GM18858 (cell line): Measurements from ENCODE around the gene POP7.
"Not testable (repeated sequence)": the region's sequence is repeated elsewhere in the genome, so short reads cannot be mapped to it uniquely, and the experiment has no call there.

Experiments used
- ATAC-seq: cut with Tn5 transposase; IDR thresholded peaks from one replicate; pipeline ENCODE4 v1.9.1; 2021; ENCODE audit not compliant: unreplicated experiment

The POP7 gene

DNA sequence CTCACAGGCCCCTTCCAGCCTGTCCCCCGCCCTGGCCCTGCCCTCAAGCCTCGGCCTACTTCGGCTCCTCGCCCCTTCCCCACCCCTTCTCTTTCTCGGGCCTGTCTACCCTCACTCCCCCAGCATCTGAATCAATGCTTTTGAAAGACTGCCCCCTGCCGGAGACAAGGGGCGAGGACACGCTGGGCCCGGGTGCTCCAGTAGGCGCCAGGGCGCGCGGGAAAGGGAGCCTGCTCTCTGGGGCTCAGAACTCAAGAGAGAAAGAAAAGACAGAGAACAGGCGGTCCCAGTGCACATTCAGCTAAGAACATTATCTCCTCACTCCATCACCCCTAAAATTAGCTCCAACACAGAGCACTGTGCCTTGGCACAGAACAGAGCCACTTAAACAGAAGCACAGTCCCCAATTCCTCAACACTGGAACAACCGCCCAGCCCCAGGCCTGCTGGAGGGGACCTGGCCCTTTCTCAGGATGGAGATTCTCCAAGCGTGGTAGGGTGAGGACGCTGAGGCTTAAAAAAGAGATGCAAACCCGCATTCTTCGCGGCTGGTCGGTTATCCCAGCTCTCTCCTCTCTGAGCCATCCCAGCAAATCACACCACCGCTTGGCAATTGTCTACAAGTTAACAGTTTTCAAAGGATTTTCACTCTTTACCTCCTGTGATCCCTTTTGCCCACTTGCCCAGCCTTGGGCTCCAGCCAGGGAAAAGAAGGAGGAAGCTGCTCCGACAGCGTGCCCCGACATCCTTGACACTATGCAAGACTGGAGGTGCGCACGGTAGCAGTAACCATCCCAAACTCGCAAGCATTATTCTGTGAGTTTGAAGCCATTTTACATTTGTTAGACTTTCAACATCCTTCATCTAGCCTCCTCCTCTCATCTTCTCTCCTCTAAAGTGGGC lies 14.0 kb upstream of the POP7 start:
- ATAC-seq = no peak

DNA sequence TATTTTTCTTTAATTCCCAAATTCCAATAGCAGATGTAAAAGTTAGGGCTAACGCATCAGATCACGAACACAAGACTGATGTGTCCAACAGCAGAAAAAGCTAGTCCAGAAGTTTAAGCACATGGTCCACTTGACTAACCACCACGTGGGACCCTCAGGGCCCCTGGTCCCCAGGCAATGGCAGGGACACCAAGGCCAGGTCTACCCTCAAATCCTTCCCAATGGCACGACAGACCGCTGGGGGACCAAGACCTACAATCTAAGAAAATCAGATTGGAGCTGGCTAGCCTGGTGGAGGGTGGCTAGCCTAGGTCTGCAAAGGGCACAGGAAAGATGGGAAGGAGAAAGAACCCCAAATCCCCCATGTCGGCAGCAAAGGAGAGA lies 13.4 kb upstream of the POP7 start:
- no peak for ATAC-seq

DNA sequence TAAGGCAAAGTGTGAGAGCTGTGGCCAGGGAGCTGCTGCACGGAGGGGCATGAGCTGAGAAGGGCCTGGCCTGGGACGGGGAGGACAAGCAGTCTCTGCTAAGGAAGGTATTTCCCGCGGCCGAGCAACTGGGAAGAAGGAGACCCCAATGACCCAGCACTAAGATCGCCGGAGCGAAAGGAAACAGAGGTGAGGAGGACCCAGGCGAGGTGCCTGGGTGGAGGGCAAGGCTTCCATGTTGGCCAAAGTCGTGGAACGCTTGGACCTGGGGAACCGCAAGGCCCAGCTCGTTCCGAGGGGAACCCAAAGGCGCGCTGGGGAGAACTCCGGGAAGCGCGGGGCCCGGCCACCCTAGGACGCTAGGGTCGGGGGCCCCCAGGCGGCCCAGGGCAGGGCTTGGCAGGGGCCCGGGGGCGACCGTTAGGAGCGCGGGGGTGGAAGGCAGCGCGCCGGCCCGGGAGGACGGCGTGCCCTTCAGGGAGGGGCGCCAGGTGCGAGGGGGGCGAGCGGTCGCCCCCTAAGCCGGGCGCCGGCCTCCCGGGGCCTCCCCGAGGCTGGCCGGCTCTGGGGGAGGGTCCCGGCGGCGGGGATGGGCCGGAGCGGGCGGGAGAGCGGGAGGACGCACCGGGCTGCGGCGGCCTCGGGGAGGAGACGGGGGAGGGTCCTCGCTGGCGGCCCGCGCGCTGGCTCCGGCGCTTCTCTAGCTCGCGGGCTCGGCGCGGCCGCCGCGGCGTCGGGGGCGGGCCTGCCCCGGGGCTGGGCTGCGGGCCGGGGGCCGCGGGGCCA lies 12.4 kb upstream of the POP7 start:
- no peak for ATAC-seq

DNA sequence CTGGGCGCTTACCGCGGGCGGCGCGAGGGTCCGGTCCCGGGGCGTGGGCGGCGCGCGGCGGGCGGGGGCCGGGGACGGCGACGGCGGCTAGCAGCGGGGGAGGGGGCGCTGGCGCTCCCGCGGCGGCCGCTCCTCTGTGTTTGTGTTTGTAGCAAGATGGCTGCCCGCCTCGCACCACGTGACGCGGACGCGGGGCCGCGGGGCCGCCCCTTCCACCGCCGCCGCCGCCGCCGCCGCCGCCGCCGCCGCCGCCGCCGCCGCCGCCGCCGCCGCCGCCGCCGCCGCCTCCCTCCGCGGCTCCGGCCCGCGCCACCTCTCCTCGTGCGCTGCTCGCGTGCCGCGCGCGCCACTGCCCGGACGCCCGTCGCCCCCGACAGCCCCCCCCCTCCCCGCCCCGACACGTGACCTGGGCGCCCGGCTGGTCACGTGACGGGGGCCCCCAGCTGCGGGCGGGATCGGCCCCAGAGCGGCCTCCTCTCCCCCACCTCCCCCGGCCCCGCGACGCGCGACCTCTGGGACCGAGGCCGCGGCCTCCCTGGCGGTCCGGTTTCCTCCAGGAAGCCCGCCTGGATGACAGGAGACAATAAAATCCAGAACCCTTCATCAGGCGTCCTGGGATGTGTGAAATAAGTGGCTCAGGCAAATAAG lies 11.7 kb upstream of the POP7 start, which contains the start of gene GIGYF1:
TSS of gene GIGYF1 (minus strand) at position 153 of the 648 bp plus-strand sequence. CDS start 6,012 bp downstream, outside the sequence.
- ATAC-seq = no peak

DNA sequence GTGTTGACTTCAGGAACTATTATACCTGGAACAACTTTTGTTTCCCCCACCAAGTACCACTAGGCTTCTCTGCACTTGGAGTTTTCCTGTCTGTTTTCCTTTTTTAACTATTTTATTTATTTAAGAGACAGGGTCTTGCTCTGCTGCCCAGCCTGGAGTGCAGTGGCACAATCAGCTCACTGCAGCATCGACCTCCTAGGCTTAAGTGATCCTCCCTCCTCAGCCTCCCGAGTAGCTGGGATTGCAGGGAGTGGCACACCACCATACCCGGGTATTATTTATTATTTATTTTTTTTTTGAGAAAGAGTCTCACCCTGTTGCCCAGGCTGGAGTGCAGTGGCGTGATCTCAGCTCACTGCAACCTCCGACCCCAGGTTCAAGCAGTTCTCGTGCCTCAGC lies 9.8 kb upstream of the POP7 start:
- ATAC-seq = no peak

DNA sequence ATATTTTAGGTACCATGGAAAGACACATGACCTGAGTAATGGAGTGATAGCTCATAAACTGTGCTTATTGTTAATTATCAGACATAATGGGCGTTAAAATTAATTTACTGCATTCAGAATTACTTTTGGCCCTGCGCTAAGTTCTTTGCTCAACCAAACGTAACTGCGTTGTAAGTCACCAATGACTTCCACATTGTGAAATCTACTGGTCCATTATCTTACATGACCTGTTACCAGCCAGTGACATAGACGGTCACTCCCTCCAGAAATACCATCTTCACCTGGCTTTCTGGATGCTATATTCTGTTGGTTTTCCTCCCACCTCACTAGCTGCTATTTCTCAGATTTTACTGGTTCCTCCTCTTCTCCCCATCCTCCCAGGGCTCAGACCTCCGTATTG lies 6.9 kb upstream of the POP7 start:
- no peak for ATAC-seq

DNA sequence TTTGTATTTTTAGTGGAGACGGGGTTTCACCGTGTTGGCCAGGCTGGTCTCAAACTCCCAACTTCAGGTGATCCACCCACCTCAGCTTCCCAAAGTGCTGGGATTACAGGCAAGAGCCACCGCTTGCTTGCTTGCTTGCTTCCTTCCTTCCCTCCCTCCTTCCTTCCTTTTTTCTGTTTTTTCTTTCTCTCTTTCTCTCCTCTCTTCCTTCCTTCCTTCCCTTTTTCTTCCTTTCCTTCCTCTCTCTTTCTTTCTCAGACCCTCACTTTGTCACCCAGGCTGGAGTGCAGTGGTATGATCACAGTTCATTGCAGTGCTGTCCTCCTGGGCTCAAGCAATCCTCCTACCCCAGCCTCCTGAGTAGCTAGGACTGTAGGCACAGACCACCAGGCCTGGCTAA lies 4.8 kb upstream of the POP7 start:
- ATAC-seq = not testable (repeated sequence)

DNA sequence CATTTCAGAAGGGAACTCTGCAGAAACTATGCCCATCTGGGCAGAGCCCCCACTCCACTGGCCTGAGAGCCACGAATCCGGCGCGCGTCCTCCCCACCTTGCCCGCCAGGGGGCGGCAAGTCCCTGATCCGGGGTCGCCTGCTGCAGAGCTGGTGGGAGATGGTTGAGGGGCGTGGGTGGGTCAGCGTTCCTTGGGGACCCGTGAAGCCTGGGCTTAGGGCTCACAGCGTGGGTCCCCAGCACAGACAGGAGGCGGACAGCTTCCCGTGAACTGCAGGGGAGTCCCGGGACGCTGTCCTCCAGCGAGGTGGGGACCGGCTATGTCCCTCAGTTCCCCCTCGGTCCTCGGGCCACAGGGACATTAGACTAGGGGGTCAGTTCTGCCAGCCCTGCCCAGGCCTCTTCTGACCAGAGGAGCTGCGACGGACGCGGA lies 585 bp upstream of the POP7 start:
- peak; percentile 58 for ATAC-seq

DNA sequence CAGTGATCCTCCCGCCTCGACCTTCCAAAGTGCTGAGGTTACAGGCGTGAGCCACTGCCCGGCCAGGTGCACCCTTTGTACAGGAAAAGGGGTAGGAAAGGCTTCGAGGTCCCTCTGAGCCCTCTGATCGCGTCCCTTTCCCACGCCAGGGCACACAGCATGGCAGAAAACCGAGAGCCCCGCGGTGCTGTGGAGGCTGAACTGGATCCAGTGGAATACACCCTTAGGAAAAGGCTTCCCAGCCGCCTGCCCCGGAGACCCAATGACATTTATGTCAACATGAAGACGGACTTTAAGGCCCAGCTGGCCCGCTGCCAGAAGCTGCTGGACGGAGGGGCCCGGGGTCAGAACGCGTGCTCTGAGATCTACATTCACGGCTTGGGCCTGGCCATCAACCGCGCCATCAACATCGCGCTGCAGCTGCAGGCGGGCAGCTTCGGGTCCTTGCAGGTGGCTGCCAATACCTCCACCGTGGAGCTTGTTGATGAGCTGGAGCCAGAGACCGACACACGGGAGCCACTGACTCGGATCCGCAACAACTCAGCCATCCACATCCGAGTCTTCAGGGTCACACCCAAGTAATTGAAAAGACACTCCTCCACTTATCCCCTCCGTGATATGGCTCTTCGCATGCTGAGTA lies 871 bp downstream of the POP7 start:
- no peak for ATAC-seq

DNA sequence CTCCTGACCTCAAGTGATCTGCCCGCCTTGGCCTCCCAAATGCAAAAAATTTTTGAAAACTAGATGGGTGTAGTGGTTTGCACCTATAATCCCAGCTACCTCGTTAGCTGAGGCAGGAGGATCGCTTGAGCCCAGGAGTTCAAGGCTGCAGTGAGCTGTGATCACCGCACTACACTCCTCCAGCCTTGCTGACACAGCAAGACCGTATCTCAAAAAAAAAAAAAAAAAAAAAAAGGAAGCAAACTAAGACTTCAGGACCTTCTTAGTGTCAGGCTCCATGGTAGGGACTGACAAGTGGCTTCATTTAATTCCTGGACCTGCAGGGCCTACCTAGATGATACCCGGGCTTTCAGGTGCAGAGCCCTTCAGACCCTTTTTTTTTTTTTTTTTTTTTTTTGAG lies 2.5 kb downstream of the POP7 start:
- no peak for ATAC-seq

DNA sequence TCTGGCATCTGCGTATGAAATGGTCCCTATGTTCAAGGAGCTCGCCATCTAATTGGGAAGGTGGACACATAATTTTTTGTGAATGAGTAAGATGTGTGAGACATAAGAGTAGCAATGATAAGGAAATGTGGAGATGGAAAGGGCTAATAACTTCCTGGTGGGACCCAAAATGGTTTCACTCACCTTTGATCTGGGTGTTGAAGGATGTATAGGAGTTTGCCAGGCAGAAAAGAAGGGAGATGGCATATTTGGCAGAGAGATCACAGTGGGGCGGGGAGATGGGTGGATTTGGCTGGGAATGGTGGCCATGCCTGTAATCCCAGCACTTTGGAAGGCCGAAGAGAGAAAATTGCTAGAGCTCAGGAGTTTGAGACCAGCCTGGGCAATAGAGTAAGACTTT lies 4.5 kb downstream of the POP7 start:
- no peak for ATAC-seq

DNA sequence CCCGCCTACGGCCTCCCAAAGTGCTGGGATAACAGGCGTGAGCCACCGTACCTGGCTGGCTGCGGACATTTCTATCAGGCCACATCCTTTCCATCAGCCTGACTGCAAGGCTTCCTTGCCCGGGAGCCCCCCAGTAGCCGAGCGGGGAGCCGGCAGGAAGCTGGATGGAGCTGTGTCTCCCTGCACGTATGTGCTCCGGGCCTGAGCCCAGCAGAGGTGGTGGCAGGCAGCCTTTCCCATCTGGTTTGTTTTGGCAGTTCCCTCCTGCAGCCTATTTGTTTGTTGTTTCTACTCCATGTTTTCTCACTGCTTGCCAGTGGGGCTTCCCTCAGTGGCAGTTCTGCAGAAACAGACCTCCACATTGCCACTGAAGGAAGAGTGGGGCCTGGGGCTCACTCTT lies 5.4 kb downstream of the POP7 start:
- ATAC-seq = no peak

DNA sequence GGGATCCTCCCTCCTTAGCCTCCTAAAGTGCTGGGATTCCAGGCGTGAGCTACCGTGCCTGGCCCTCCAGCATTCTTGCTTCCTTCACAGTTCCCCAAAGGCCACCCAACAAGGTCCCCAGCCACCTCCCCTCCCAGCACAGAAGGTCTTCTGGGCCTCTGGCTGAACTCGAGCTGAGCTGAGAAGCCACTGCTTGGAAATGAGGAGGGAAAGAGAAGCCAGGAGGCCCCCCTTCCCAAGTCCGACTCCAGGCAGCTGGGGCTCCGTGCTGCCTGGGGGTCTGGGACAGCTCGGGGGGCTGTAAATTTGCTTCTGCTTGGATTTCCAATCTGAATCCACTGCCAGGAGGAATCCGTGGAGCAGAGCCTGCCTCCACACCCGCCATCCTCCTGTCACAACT lies 8.8 kb downstream of the POP7 start:
- no peak for ATAC-seq

DNA sequence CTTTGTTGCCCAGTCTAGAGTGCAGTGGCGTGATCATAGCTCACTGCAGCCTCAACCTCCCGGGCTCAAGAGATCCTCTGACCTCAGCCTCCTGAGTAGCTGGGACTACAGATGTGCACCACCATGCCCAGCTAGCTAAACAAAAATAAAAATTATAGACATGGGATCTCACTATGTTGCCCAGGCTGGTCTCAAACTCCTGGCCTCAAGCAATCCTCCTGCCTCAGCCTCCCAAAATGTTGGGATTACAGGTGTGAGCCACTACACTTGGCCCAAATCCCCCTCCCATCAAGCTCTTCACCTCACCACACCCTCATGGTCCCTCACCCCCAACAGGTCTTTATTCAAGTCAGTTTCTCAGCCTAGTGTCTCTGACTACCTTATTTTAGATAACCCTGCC lies 11.2 kb downstream of the POP7 start:
- ATAC-seq = not testable (repeated sequence)

DNA sequence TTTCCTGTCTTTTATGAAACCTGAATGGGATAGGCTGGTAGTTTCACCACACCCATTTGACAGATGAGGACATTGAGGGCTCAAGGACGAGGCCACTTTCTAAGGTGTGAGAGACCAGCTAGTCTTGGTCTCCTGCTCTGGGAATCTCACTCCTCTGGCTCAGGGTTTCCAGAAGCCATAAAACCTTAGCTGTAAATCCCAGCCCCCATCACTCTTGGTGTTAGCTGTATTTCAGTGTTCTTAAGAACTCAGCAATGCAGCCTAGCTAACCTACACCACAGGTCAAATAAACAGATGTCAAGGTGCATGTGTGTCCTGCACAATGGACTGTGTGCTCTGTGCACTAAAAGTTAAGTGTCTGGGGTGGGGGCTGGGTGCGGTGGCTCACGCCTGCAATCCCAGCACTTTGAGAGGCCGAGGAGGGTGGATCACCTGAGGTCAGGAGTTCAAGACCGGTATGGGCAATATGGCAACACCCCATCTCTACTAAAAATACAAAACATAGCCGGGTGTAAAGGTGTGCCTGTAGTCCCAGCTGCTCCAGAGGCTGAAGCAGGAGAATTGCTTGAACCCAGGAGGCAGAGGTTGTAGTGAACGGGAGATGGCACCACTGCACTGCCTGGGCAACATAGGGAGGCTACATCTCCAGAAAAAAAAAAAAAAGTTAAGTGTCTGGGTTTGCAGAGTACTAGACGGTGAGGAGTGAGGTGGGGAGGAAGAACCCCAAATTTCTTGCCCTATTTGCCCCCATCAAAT lies 13.8 kb downstream of the POP7 start:
- no peak for ATAC-seq

DNA sequence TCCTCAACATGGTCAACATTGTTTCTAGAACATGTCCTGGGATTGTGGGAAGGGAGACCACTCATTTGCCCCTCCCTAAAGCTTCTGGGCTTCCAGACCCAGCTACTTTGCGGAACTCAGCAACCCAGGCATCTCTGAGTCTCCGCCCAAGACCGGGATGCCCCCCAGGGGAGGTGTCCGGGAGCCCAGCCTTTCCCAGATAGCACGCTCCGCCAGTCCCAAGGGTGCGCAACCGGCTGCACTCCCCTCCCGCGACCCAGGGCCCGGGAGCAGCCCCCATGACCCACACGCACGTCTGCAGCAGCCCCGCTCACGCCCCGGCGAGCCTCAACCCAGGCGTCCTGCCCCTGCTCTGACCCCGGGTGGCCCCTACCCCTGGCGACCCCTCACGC lies 14.4 kb downstream of the POP7 start, which contains the start of gene EPO:
TSS of gene EPO (plus strand) at position 190 of the 392 bp plus-strand sequence. CDS start 513 bp downstream, outside the sequence.
- no peak for ATAC-seq

DNA sequence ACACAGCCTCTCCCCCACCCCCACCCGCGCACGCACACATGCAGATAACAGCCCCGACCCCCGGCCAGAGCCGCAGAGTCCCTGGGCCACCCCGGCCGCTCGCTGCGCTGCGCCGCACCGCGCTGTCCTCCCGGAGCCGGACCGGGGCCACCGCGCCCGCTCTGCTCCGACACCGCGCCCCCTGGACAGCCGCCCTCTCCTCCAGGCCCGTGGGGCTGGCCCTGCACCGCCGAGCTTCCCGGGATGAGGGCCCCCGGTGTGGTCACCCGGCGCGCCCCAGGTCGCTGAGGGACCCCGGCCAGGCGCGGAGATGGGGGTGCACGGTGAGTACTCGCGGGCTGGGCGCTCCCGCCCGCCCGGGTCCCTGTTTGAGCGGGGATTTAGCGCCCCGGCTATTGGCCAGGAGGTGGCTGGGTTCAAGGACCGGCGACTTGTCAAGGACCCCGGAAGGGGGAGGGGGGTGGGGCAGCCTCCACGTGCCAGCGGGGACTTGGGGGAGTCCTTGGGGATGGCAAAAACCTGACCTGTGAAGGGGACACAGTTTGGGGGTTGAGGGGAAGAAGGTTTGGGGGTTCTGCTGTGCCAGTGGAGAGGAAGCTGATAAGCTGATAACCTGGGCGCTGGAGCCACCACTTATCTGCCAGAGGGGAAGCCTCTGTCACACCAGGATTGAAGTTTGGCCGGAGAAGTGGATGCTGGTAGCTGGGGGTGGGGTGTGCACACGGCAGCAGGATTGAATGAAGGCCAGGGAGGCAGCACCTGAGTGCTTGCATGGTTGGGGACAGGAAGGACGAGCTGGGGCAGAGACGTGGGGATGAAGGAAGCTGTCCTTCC lies 15.0 kb downstream of the POP7 start:
- no peak for ATAC-seq

DNA sequence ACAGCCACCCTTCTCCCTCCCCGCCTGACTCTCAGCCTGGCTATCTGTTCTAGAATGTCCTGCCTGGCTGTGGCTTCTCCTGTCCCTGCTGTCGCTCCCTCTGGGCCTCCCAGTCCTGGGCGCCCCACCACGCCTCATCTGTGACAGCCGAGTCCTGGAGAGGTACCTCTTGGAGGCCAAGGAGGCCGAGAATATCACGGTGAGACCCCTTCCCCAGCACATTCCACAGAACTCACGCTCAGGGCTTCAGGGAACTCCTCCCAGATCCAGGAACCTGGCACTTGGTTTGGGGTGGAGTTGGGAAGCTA lies 15.5 kb downstream of the POP7 start:
- no peak for ATAC-seq

DNA sequence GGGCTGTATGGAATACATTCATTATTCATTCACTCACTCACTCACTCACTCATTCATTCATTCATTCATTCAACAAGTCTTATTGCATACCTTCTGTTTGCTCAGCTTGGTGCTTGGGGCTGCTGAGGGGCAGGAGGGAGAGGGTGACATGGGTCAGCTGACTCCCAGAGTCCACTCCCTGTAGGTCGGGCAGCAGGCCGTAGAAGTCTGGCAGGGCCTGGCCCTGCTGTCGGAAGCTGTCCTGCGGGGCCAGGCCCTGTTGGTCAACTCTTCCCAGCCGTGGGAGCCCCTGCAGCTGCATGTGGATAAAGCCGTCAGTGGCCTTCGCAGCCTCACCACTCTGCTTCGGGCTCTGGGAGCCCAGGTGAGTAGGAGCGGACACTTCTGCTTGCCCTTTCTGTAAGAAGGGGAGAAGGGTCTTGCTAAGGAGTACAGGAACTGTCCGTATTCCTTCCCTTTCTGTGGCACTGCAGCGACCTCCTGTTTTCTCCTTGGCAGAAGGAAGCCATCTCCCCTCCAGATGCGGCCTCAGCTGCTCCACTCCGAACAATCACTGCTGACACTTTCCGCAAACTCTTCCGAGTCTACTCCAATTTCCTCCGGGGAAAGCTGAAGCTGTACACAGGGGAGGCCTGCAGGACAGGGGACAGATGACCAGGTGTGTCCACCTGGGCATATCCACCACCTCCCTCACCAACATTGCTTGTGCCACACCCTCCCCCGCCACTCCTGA lies 16.7 kb downstream of the POP7 start:
- no peak for ATAC-seq
